Heart left ventricle (tissue), 16 donors: ENCODE data around the gene AHCYL1. TPM values are rescaled to one million over a fixed set of nuclear protein-coding genes. Genes with fewer than 3 reads are reported as not detected.

ENCODE experiments used
- ATAC-seq, 4 donors: fragments of 200-7000 bp; cut with Tn5 transposase; one replicate each; pipeline ENCODE4 v1.9.1; 2020 to 2022; ENCODE audit warnings: moderate library complexity in 4 of 4, mild to moderate bottlenecking in 3 of 4, moderate number of reproducible peaks in 1 of 4
- DNase-seq, 5 donors: peaks; one replicate each; pipeline ENCODE4 v3.0.0-alpha.2; 2020
- H3K27ac ChIP-seq, 12 donors: fragments of 200-600 bp; sonication (generic) in 4 of 12; one replicate each; pipeline versions ENCODE4 v1.5.0 to v1.8.0; 2016 to 2022; ENCODE audit warnings: mild to moderate bottlenecking in 2 of 12
- H3K27me3 ChIP-seq, 9 donors: fragments of 200-600 bp; sonication (generic) in 2 of 9; one replicate each; pipeline versions ENCODE4 v1.5.1 to v1.8.0; 2016 to 2022; ENCODE audit warnings: mild to moderate bottlenecking in 3 of 9
- H3K36me3 ChIP-seq, 9 donors: fragments of 200-600 bp; sonication (generic) in 2 of 9; one replicate each; pipeline versions ENCODE4 v1.5.0 to v1.8.0; 2018 to 2022; ENCODE audit warnings: mild to moderate bottlenecking in 2 of 9
- H3K4me1 ChIP-seq, 12 donors: fragments of 200-600 bp; sonication (generic) in 4 of 12; one replicate each; pipeline versions ENCODE4 v1.5.0 to v1.8.0; 2016 to 2022; ENCODE audit warnings: mild to moderate bottlenecking in 3 of 12
- H3K4me3 ChIP-seq, 12 donors: fragments of 200-600 bp; sonication (generic) in 4 of 12; one replicate each; pipeline versions ENCODE4 v1.5.0 to v1.8.0; 2017 to 2022; ENCODE audit warnings: mild to moderate bottlenecking in 9 of 12, moderate library complexity in 4 of 12
- H3K9me3 ChIP-seq, 12 donors: fragments of 200-600 bp; sonication (generic) in 4 of 12; one replicate each; pipeline versions ENCODE4 v1.5.0 to v1.8.0; 2016 to 2022; ENCODE audit warnings: mild to moderate bottlenecking in 1 of 12
- CTCF ChIP-seq, 12 donors: fragments of 200-600 bp; sonication (generic) in 4 of 12; IDR thresholded peaks; one replicate each; pipeline versions ENCODE4 v1.5.0 to v1.8.0; 2018 to 2022; ENCODE audit warnings: antibody characterized with exemption in 12 of 12, mild to moderate bottlenecking in 5 of 12
- POLR2A ChIP-seq, 2 donors: fragments of 450-650 bp; IDR thresholded peaks; one replicate each; pipeline ENCODE4 v1.6.1; 2017; ENCODE audit warnings: antibody characterized with exemption in 2 of 2, mild to moderate bottlenecking in 2 of 2, moderate library complexity in 2 of 2
- WGBS, 4 donors: extraction: QIAGEN DNeasy Blood & Tissue Kit in 2 of 4; methylation state at CpG; one replicate each; pipeline versions ENCODE4 v1.1.5 to v1.1.7; 2013 to 2018; 5-methylcytosine and 5-hydroxymethylcytosine counted together
- intact Hi-C, 10 donors: fragments of 100-400 bp; cut with DNase I; formaldehyde crosslinking; loops; one replicate each; pipeline versions ENCODE4 v1.11.1 to v1.14.2; 2022
- long read RNA-seq, 3 donors: library from polyadenylated mRNA; unstranded; transcript quantifications; one replicate each; pipeline ENCODE4 v2.0.0, GENCODE V29; 2020 to 2021
- polyA plus RNA-seq, 2 donors: library from polyadenylated mRNA; stranded (reverse); fragments of 200-250 nt; gene quantifications; one replicate each; pipeline ENCODE4 v1.2.3, GENCODE V29; 2013
- total RNA-seq, 9 donors: library from RNA; depleted of rRNA in 2 of 9; stranded (reverse); fragments of >200 nt in 2 of 9; fragmentation: NEBNext Ultra II Directional in 3 of 9; extraction: Animal tissue kit (Norgen Biotek cat#: 25700) in 3 of 9; gene quantifications; one replicate each; pipeline versions ENCODE4 v1.1.0 to v1.2.4, GENCODE V29; 2016 to 2023
- donor health status: ischemic (EF 13 %, LVEDD 7.1; RV severe dilation, severe dysfunction).
- donor health status: healthy with polysubstance abuse.
- donor health status: DM: no; HTN: yes; CAD: no.
- donor health status: DM: no; HTN: no; CAD: no.
- donor health status: ischemic (EF 25% LVEDD 6.9; RV normal size, moderate dysfunction).
- donor health status: ischemic (EF 25% LVEDD 5.7; RV mildly dilated, moderate dysfunction).
- donor health status: healthy.
- donor health status: DM: yes; HTN: yes; CAD: no.
- donor health status: ischemic (EF 35%, LVEDD 5.7; RV mildly dilated, moderate dysfunction).
- donor health status: nonischemic (EF 11% LVEDD 7.7; RV severe dilation, severe dysfunction).
- donor health status: DM: yes; HTN: yes; CAD: no.
- donor health status: PGD.
- donor health status: ischemic (EF 29% LVEDD 5.4; RV normal size, mild dysfunction).
- donor health status: nonischemic (EF 23%, LVEDD 6.1; RV moderate dilation, normal function).

AHCYL1 gene
- total RNA-seq (10 to 100 TPM; 31.1 to 56.7 (median 48.7) TPM), polyA plus RNA-seq (10 to 100 TPM; 23.8 to 37.2 TPM)
- long read RNA-seq, donor 1, full-length matches to known transcripts = 117 of 136 reads
- long read RNA-seq, donor 1, partial matches to known transcripts = 4 of 136 reads
- long read RNA-seq, donor 1, other reads (novel, unspliced or antisense) = 15 of 136 reads
- long read RNA-seq, donor 2, full-length matches to known transcripts = 39 of 58 reads
- long read RNA-seq, donor 2, partial matches to known transcripts = 10 of 58 reads
- long read RNA-seq, donor 2, other reads (novel, unspliced or antisense) = 9 of 58 reads
- long read RNA-seq, donor 3, full-length matches to known transcripts = 92 of 110 reads
- long read RNA-seq, donor 3, partial matches to known transcripts = 1 of 110 reads
- long read RNA-seq, donor 3, other reads (novel, unspliced or antisense) = 17 of 110 reads

DNA sequence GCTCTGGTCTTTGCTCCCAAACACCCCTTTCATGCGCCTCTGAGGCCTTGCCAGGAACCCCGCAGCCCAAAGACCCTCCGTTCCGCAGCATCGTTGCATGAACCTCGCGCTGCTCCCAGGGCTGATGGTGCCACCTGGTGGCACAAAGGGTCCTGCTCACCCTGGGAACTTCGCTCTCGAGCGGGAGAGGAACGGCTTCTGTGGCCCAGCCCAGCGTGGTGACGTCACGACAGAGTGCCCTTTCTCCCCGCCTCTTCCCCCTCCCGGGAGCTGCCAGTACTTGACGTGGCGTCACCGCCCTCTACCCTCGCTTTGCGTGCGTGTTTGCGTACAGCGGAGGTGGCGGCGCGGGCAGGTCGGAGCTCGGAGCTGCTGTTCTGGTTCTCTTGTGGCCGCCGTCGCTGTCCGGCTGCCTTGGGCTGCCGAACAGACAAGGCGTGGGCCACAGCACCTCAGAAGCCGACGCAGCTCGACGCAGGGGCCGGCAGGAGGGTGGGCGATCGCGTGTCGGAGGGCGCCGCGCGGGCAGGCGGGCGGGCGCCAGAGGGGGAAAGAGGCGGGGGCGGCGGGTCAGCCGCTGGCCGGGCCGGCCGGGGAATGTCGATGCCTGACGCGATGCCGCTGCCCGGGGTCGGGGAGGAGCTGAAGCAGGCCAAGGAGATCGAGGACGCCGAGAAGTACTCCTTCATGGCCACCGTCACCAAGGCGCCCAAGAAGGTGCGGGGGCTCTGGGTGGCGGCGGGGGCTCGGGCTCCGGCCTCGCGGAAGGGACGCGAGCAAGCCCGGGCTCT lies at the start of gene AHCYL1:
TSS of gene AHCYL1 (plus strand) at position 310 of the 791 bp plus-strand sequence. CDS start at position 598, 288 bp downstream.
- TF ChIP-seq POLR2A (IDR thresholded peaks at IDR 0.05) (peak; percentile 95 to 98), CTCF (IDR thresholded peaks at IDR 0.05) (peak; percentile 96 to 100 (median 98))
- ATAC-seq (peak; percentile 96 to 98 (median 98)), DNase-seq (peak; percentile 100)
- 0 to 1% (median 0%) methylated on average over 9 to 79 of the region's 79 CpGs for WGBS, 4 donors
- Histone ChIP-seq H3K4me3 (peak within 1 kb of the TSS; percentile 61 to 97 (median 93)), H3K9me3 (no peaks in the 10 kb centered on the region), H3K27ac (peak within 1 kb of the TSS; percentile 90 to 99 (median 98)), H3K36me3 (peaks cover 0 to 10% (median 0%) of the 10 kb centered on the region in 9 donors), H3K4me1 (peaks cover 9 to 64% (median 55%) of the 10 kb centered on the region in 12 donors), H3K27me3 (no peaks in the 10 kb centered on the region)
- intact Hi-C loops = loop anchor here (1.0 to 10.0 kb wide), 10 partner anchors 57 to 440 kb away; partner anchors contain the start of genes GNAI3 (in 7 of the 10) and CSF1 (in 5 of the 10)

GRCh38 chr1:109935451-109935900 lies 49.1 kb upstream of the AHCYL1 start:
- H3K4me3 ChIP-seq = no peak overlapping the region
- H3K9me3 ChIP-seq = peaks cover 0 to 20% (median 10%) of the 10 kb centered on the region in 12 donors
- H3K4me1 ChIP-seq = peaks cover 0 to 35% (median 15%) of the 10 kb centered on the region in 12 donors
- H3K27me3 ChIP-seq = no peaks in the 10 kb centered on the region
- intact Hi-C loops = no loop called here
- 66 to 81% (median 67%) methylated on average over 4 of the region's 4 CpGs for WGBS, 4 donors
- DNase-seq = no peak
- no peaks in the 10 kb centered on the region for H3K36me3 ChIP-seq
- no peak for ATAC-seq
- TF ChIP-seq CTCF (IDR thresholded peaks at IDR 0.05) (no peak), POLR2A (IDR thresholded peaks at IDR 0.05) (no peak)
- H3K27ac ChIP-seq = no peak overlapping the region

- no peak for ATAC-seq
- Histone ChIP-seq H3K36me3 (no peaks in the 10 kb centered on the region), H3K4me1 (peaks cover 0 to 21% (median 3%) of the 10 kb centered on the region in 12 donors), H3K27me3 (no peaks in the 10 kb centered on the region), H3K27ac (no peak overlapping the region), H3K9me3 (peaks cover 0 to 20% (median 10%) of the 10 kb centered on the region in 12 donors), H3K4me3 (no peak overlapping the region)
- no peak for DNase-seq
- TF ChIP-seq POLR2A (IDR thresholded peaks at IDR 0.05) (no peak), CTCF (IDR thresholded peaks at IDR 0.05) (no peak)
- WGBS, 4 donors = 97 to 100% (median 100%) methylated on average over 1 of the region's 1 CpG
- intact Hi-C loops = no loop called here
Observed at GRCh38 chr1:109937738-109938137, 46.8 kb upstream of the AHCYL1 start.
